Body of pancreas (tissue), 4 donors: ENCODE data around the gene HHAT. TPM values are rescaled to one million over a fixed set of nuclear protein-coding genes. Genes with fewer than 3 reads are reported as not detected.

Experiments
- ATAC-seq: fragments of 150-250 bp; one replicate; pipeline ENCODE4 v1.9.1; 2016
- DNase-seq, 4 donors: peaks; one replicate each; pipeline ENCODE4 v3.0.0-alpha.2; 2019
- H3K27ac ChIP-seq, 4 donors: fragments of 200-600 bp; sonication (generic); 1 replicate in 3 of 4; 2 replicates in 1 of 4; pipeline versions ENCODE4 v1.5.1 to v1.6.1; 2016 to 2019; ENCODE audit warnings: mild to moderate bottlenecking in 1 of 4, mixed read lengths in 1 of 4, moderate library complexity in 1 of 4
- H3K27me3 ChIP-seq, 2 donors: fragments of 200-600 bp; sonication (generic); one replicate each; pipeline ENCODE4 v1.6.0; 2016; ENCODE audit warnings: mild to moderate bottlenecking in 1 of 2
- H3K36me3 ChIP-seq, 2 donors: fragments of 200-600 bp; sonication (generic); replicated peaks in 1 of 2; 2 replicates each; pipeline ENCODE4 v1.5.1; 2016; ENCODE audit warnings: low read depth in 2 of 2; ENCODE audit not compliant: insufficient read depth in 1 of 2
- H3K4me1 ChIP-seq: fragments of 200-600 bp; sonication (generic); one replicate; pipeline ENCODE4 v1.6.0; 2016
- H3K4me3 ChIP-seq, 2 donors: fragments of 200-600 bp; sonication (generic); 1 replicate in 1 of 2; 2 replicates in 1 of 2; pipeline ENCODE4 v1.5.1; 2016 to 2019
- H3K9me3 ChIP-seq, 3 donors: fragments of 200-600 bp; sonication (generic); 1 replicate in 2 of 3; 2 replicates in 1 of 3; pipeline ENCODE4 v1.5.1; 2016
- POLR2A ChIP-seq, 3 donors: fragments of 450-650 bp; IDR thresholded peaks; one replicate each; pipeline ENCODE4 v1.6.1; 2016; ENCODE audit warnings: antibody characterized with exemption in 3 of 3, mild to moderate bottlenecking in 2 of 3
- WGBS, 2 donors: methylation state at CpG; one replicate each; pipeline ENCODE4 v1.1.5; 2017; 5-methylcytosine and 5-hydroxymethylcytosine counted together
- intact Hi-C: fragments of 100-400 bp; cut with DNase I; formaldehyde crosslinking; loops from one replicate; pipeline ENCODE4 v1.15.1; 2023
- total RNA-seq, 2 donors: library from RNA; depleted of rRNA; stranded (reverse); fragments of >200 nt; gene quantifications; one replicate each; pipeline ENCODE4 v1.1.0, GENCODE V29; 2016
- TF ChIP-seq, protein P1 (sequence below), 7 experiments: fragments of 450-650 bp in 4 of 7; fragments of 200-600 bp in 3 of 7; sonication (generic) in 3 of 7; IDR thresholded peaks; one replicate each; pipeline ENCODE4 v1.5.1; 2016 to 2019; ENCODE audit warnings: antibody characterized with exemption in 7 of 7

Gene HHAT
- total RNA-seq, 2 donors from 2014 or later, result 4.4 to 19.4 TPM

DNA sequence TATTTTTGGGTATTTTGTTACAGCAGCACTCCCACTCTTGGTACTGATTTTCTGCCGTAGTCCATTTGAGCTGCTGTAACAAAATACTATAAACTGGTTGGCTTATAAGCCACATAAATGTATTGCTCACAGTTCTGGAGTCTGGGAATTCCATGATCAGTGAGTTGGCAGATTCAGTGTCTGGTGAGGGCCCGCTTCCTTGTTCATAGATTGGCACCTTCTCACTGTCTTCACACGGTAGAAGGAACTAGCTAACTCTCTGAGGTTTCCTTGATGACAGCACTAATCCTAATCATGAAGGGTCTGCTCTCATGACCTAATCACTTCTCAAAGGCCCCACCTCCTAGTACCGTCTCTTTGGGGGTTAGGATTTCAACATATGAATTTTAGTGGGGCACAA, 85.2 kb downstream of the HHAT start:
- intact Hi-C loops, result no loop called here
- H3K9me3 ChIP-seq, result no peaks in the 10 kb centered on the region
- no peak overlapping the region for H3K4me3 ChIP-seq
- H3K4me1 ChIP-seq, result no peaks in the 10 kb centered on the region
- no peaks in the 10 kb centered on the region for H3K27me3 ChIP-seq
- DNase-seq (no peak), ATAC-seq (no peak)
- WGBS, 2 donors, result 74 to 96% methylated on average over 4 of the region's 4 CpGs
- H3K27ac ChIP-seq, result no peak overlapping the region
- no peak for TF ChIP-seq POLR2A (IDR thresholded peaks at IDR 0.05)
- TF ChIP-seq, protein P1, sequence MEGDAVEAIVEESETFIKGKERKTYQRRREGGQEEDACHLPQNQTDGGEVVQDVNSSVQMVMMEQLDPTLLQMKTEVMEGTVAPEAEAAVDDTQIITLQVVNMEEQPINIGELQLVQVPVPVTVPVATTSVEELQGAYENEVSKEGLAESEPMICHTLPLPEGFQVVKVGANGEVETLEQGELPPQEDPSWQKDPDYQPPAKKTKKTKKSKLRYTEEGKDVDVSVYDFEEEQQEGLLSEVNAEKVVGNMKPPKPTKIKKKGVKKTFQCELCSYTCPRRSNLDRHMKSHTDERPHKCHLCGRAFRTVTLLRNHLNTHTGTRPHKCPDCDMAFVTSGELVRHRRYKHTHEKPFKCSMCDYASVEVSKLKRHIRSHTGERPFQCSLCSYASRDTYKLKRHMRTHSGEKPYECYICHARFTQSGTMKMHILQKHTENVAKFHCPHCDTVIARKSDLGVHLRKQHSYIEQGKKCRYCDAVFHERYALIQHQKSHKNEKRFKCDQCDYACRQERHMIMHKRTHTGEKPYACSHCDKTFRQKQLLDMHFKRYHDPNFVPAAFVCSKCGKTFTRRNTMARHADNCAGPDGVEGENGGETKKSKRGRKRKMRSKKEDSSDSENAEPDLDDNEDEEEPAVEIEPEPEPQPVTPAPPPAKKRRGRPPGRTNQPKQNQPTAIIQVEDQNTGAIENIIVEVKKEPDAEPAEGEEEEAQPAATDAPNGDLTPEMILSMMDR (IDR thresholded peaks at IDR 0.05), result no peak
- H3K36me3 ChIP-seq, result no peaks in the 10 kb centered on the region

DNA sequence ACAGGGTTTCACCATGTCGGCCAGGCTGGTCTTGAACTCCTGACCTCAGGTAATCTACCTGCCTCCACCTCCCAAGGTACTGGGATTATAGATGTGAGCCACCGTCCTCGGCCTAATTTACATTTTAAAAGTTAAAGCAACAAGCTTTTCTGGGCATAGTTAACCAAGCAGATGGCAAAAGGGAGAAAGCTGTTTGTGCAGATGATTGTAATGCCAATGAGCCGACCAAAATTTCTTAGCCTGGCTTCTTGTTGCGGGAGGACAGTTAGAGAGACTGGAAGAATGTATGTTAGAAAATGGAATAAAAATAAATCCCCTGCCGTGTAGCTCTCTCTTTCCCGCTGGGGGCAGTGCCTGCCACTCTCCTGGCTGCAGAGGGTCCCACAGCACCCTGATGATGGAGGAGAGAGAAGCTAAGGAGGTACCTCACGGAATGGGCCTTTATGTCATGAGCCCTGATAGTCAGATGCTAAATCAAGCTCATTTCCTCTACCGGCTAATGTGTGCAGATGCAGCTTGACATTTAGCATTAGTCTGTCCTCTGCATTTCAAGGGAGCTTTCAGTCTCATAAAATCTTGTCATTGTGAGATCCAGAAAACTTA, 87.2 kb downstream of the HHAT start:
- intact Hi-C loops, result no loop called here
- Histone ChIP-seq H3K36me3 (no peaks in the 10 kb centered on the region), H3K27me3 (no peaks in the 10 kb centered on the region), H3K9me3 (no peaks in the 10 kb centered on the region), H3K27ac (no peak overlapping the region), H3K4me3 (no peak overlapping the region), H3K4me1 (no peaks in the 10 kb centered on the region)
- DNase-seq, result no peak
- no peak for ATAC-seq
- TF ChIP-seq, protein P1 (IDR thresholded peaks at IDR 0.05), result no peak
- TF ChIP-seq POLR2A (IDR thresholded peaks at IDR 0.05), result no peak
- WGBS, 2 donors, result 70 to 74% methylated on average over 9 of the region's 9 CpGs

DNA sequence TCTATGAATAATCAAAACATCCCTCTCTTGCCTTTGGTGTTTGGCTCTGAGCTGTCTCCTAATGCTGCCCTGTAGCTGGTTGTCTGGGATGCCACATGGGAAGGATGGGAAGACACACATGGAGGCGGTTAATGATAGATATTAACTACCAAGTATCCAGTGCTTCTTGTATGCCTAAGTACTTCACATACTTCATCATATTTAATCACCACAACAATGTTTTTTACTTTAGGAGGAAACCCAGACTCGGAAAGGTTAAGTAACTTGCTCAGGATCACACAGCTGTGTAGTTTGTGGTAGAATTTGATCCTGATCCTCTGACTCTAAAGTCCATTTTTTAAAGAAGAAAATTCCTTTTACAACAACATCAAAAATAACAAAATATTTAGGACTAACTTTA, 88.0 kb downstream of the HHAT start:
- DNase-seq (no peak), ATAC-seq (no peak)
- no peaks in the 10 kb centered on the region for H3K27me3 ChIP-seq
- no peaks in the 10 kb centered on the region for H3K4me1 ChIP-seq
- intact Hi-C loops, result no loop called here
- H3K36me3 ChIP-seq, result no peaks in the 10 kb centered on the region
- 76 to 82% methylated on average over 2 of the region's 2 CpGs for WGBS, 2 donors
- H3K9me3 ChIP-seq, result no peaks in the 10 kb centered on the region
- H3K27ac ChIP-seq, result no peak overlapping the region
- no peak for TF ChIP-seq POLR2A (IDR thresholded peaks at IDR 0.05)
- TF ChIP-seq, protein P1 (IDR thresholded peaks at IDR 0.05), result no peak
- H3K4me3 ChIP-seq, result no peak overlapping the region

DNA sequence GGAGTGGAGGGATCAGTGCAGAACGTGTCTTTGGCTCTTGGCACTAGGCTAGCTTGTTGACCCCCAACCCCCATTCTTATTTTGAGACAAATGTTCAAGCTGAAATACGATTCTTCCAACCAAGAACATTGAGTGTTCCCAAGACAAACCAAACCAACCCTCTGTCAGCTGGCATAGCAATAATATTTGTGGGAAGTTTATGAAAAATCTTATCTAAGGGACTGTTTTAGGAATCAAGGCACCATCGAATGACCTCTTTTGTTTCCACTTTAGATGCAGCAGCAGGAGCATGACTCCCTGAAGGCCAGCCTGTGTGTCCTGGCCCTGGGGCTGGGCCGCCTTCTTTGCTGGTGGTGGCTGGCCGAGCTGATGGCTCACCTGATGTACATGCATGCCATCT, 89.2 kb downstream of the HHAT start:
- intact Hi-C loops, result no loop called here
- H3K36me3 ChIP-seq, result no peaks in the 10 kb centered on the region
- WGBS, 2 donors, result 89 to 96% methylated on average over 5 of the region's 5 CpGs

More for the DNA sequence above, 89.2 kb downstream of the HHAT start:
- H3K4me3 ChIP-seq, result no peak overlapping the region
- no peak for ATAC-seq
- no peaks in the 10 kb centered on the region for H3K27me3 ChIP-seq
- no peak overlapping the region for H3K27ac ChIP-seq
- DNase-seq, result no peak
- TF ChIP-seq, protein P1 (IDR thresholded peaks at IDR 0.05), result no peak
- no peak for TF ChIP-seq POLR2A (IDR thresholded peaks at IDR 0.05)
- H3K4me1 ChIP-seq, result no peaks in the 10 kb centered on the region
- no peaks in the 10 kb centered on the region for H3K9me3 ChIP-seq
